ENCODE results near the gene BMS1. TPM values are rescaled to one million over a fixed set of nuclear protein-coding genes. Genes with fewer than 3 reads are reported as not detected.

Gene BMS1
- total RNA-seq, 1 experiment from 2014 or later = 40.0 TPM

- ChIA-PET CTCF (no interaction called here), RAD21 (ENCODE audit: low non-redundant PET in 1 of 2, low total read pairs in 2 of 2, uncharacterized antibody in 2 of 2, unreplicated experiment in 2 of 2) (no interaction called here), POLR2A (no interaction called here)
- Histone ChIP-seq H2AFZ (ENCODE audit: low read depth, low read length, poor library complexity, severe bottlenecking) (no peak overlapping the region), H3K9me3 (ENCODE audit: control insufficient read depth in 1 of 2, insufficient read depth in 1 of 2, low read depth in 1 of 2, low read length in 2 of 2) (no peaks in the 10 kb centered on the region), H3K79me2 (ENCODE audit: insufficient read depth, low read length) (no peaks in the 10 kb centered on the region), H3K4me3 (replicated peaks in 1 of 2; ENCODE audit: low read depth in 1 of 2, low read length in 2 of 2) (no peak overlapping the region), H3K4me2 (ENCODE audit: low read length) (no peak overlapping the region), H4K20me1 (ENCODE audit: insufficient read depth) (no peaks in the 10 kb centered on the region), H3K36me3 (ENCODE audit: control insufficient read depth in 1 of 2, insufficient read depth in 2 of 2, low read length in 2 of 2) (peaks cover 5 to 7% of the 10 kb centered on the region in 2 experiments; a peak in 1 of 4 replicates), H3K9ac (ENCODE audit: low read length) (no peak overlapping the region), H3K9me2 (ENCODE audit: insufficient read depth) (no peaks in the 10 kb centered on the region), H3K27me3 (ENCODE audit: insufficient read depth, low read length) (no peaks in the 10 kb centered on the region), H3K4me1 (ENCODE audit: control insufficient read depth in 1 of 2, insufficient read depth in 2 of 2, low read length in 2 of 2) (no peaks in the 10 kb centered on the region), H3K27ac (ENCODE audit: low read depth, low read length) (no peak overlapping the region)
- no TSS peak for BruUV-seq (replicated peaks)
- TF ChIP-seq POLR2AphosphoS5 (IDR thresholded peaks at IDR 0.05; ENCODE audit: low read depth, low read length) = no peak
- TF ChIP-seq CBX3 (IDR thresholded peaks at IDR 0.05; ENCODE audit: low read depth) = no peak
- TF ChIP-seq CTCF (IDR thresholded peaks at IDR 0.05 in 2 of 3, conservative IDR thresholded peaks at IDR 0.05 in 1 of 3; ENCODE audit: borderline replicate concordance in 1 of 3, insufficient read depth in 1 of 3, low read depth in 2 of 3, low read length in 2 of 3) = no peak
- no peak for TF ChIP-seq ZFX (IDR thresholded peaks at IDR 0.05)
- TF ChIP-seq EGR1 (IDR thresholded peaks at IDR 0.05; ENCODE audit: low read depth) = no peak
- no peak for TF ChIP-seq REST (IDR thresholded peaks at IDR 0.05; ENCODE audit: low read depth)
- no peak for TF ChIP-seq ZNF274 (IDR thresholded peaks at IDR 0.05; ENCODE audit: low read depth, low read length)
- no peak for TF ChIP-seq POLR2A (IDR thresholded peaks at IDR 0.05; ENCODE audit: borderline replicate concordance, extremely low read depth, insufficient read depth, insufficient read length)
- ATAC-seq = no peak
- intact Hi-C loops (cut with micrococcal nuclease) = no loop called here
- DNase-seq (ENCODE audit: low read depth, low spot score) = no peak
These were observed 53.5 kb downstream of the BMS1 start for GRCh38 chr10:42836096-42836495.
